ENCODE measurements around the gene VWA5B1.

- no peak for TF ChIP-seq EZH2phosphoT487 (IDR thresholded peaks at IDR 0.05; ENCODE audit: borderline replicate concordance, low read length)
- no peak for TF ChIP-seq EZH2 (IDR thresholded peaks at IDR 0.05; ENCODE audit: low read length, unreplicated experiment)
Measured at GRCh38 chr1:20349561-20349960, 58.9 kb downstream of the VWA5B1 start.

All from PC-3 (cell line).